Stimulated activated CD4-positive, alpha-beta T cell treated with anti-CD3 and anti-CD28 coated beads, Interleukin-1b, Interleukin-23, amount 100 ng/mL, for 1 hour (primary cell): ENCODE measurements around the gene CDK19.

ENCODE experiments used
- DNase-seq, 2 donors: peaks; one replicate each; pipeline ENCODE4 v3.0.0-alpha.2; 2020; ENCODE audit warnings: low read depth in 2 of 2

The CDK19 gene

DNA sequence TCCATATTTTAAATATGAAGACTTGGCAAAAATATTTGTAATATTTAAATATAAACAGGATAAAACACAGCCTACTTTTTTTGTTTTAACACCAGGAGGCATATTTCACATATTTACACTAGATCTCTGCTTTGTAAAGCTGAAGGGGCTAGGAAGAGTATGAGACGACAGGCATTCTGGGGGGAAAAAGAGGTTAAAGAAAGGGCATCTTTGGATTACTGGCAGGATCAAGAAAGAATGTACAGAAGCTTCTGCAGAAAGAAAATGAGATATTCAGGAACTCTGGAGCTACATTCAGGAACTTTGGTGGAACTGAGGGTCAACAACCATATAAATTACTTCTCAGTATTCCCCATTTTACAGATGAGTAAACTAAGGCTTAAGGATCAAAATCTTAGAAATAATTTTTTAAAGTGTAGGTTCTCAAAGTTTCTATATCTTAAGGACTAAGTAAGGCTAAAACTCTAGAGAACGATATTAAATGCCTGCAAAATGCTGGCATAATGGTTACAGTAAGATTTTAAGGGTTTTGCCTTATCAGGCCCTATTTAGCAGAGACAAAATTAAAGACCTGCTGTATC is 156.5 kb downstream of the CDK19 start:
- no peak for DNase-seq

DNA sequence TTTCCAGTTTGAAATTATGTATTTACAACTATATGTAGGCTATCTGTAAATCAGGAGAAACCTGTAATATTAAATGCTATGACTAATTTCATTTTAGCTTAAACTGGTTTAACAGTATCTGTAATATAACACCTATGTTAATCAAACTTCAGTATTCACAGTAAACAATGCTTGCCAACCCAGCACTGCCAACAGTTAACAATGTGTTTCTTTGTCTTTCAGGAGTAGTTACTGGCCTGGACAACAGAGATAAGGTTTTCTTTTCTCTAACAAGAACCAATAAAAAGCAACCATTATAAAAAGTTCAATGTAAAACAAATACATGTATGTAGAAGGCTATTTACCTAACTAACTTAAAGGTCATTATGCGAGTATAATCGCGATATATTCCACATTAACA is 158.8 kb downstream of the CDK19 start:
- no peak for DNase-seq

DNA sequence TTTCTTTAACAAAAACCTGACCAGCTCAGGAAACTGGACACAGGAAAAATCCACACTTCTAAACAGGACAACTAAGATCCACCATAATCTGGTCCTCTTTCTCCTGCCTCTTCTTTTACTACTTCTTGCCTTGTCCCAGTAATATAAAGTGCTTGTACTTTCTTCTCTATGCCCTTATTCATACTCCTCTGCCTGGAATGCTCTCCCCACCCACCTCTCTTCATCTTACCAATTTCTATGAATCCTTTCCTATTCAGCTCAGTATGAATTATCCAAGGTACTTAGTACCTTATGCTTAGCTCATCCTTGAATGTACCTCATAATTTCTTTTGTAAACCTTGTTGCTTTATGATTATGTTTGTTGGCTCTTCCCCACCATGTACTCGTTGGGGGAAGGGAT is 159.4 kb downstream of the CDK19 start:
- DNase-seq: no peak

DNA sequence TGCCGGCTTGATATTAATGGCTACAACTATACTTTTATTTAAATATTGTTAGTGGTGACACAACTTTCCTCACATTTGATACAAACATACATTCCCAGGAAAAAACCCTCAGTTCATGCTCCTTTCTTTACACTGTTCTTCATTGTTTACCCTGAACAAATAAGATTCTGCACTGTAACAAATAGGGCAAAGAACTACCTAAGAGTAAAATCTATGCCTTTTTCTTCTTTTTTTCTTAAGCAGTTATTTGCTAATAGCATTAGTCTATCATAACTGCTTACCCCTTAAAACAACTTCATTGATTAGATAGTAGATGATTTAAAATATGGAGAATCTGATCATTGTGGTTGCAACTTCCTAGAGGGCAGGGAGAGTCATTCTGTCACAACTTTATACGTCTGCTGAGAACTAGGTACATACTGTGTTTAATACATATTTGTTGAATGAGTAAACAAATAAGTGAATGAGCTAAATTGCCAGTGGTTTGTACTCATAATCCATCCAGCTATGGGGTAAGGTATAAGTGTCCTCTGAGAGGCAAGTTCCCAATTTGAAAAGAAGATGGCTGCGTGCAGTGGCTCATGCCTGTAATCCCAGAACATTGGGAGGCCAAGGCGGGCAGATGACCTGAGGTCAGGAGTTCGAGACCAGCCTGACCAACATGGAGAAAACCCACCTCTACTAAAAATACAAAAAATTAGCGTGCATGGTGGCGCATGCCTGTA is 161.0 kb downstream of the CDK19 start:
- DNase-seq: no peak

DNA sequence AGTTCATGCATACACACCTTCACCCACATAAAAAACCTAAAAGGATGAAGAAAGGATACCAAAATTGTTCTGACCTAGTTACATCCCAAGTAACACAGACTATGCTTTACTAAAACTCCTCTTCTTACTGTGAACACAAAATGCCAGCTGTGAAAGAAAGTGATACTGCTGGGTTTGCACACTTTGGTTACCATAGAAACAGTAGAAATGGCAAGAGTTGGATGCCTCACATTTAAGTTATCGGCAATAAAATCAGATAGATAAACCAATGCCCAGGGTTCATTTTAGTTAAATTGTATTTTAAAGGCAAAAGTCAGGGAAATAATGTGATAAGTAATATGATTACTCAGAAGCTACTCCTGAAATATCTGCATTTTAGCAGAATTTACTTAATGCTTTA is 161.9 kb downstream of the CDK19 start:
- DNase-seq: no peak

DNA sequence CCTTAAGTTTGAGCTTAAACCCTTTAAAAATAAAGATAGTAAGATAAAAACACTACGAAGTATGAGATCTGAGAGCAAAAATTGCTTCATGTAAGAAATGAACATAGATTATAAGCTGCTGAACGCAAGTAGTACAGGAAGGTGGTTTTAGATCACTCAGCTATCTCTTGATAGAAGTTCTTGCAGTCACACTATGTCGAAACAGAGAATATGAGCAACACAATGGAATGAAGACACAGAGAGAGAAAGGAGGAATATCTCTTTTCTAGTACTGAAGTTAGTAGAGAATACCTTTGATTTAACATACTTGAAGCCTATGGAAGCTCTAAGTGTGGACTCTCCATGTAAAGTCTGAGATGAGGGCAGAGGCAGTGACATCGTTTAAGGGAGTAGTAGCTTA is 162.7 kb downstream of the CDK19 start:
- no peak for DNase-seq

DNA sequence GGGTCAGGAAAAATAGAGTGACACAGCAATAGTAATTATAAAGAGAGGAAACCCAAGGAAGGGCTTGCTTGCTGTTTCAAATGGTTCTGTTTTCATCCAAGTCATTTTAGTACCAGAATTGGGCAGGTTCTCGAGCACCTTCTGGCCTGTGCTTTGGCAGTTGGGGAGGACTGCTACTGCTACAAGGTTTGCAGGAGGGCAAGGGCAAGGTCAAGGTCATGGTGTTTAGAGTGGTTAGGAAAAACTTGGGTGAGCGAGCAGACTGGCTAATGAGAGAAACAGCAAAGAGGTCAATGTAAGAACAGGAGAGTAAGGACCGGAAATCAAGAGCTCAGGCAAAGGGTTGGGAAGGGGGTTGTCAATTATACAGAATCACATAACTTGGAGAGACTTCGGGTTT is 164.5 kb downstream of the CDK19 start:
- no peak for DNase-seq

DNA sequence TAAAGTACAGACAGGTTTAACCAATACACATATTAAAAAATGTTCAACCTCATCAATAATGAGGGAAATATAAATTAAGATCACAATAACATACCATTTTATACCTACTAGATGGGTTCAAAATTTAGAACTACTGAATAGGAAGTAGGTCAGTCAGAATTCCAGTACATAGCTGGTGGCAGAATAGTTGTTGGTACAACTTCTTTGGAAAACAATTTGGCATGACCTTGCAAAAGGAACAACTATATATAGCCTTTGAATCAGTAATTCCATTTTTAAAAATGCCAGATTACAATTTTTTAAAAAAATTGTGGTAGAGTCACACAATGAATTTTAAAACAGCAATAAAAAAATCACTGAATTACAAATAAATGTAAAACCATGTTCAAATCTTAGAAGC is 165.6 kb downstream of the CDK19 start:
- no peak for DNase-seq

DNA sequence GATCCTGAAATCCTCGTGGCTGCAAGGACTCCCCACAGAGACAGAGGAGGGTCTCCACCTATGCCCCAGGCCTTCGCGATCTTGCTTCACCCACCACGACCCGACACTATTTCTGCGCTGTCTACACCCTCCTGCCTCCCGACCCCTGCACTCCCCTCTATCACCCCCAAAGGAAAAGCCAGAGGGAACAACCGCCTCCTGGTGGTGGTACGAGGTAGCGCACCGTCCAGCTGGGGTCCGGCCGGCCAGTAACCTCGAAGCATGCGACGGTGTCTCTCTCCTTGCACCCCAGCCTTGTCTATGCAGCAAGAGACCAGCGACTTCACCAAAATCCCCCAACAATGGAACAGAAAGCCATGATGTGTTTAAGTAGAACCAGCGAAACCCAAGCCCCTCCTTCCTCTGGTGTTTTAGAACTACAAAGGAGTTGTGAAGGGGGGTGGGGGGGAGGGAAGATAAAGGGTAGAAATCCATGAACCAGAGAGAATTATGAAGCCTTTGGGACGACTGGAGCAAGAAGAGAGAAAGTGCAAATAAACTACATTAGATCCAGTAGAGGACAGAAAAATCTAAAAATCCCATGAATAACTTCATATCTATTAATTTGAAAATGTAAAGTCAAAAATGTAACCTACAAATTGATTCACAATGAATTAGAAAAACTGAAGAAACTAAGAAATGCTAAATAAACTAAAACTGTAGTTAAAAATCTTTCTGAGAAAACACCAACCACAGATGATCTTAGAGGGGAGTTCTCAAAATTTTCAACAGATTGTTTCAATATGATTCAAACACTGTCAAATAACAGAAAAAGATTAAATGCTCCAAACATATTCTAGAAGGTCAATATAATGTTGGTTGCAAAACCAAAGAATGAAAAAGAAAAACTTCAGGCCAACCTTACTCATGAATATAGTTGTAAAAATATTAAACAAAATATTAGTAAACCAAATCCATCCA is 168.0 kb downstream of the CDK19 start:
- DNase-seq: no peak

DNA sequence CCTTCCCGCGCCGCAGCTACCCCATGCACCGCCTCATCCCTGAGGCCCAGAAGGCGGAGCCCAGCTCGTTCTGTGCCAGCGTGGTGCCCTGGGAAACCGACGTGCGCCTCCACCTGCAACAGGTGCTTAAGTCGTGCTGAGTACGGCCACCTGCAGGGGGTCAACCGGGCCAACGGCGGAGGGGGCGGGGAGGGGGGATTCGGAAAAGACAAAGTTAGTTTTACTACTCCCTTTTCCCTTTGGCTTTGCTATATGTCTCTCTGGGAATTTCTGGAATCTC is 168.9 kb downstream of the CDK19 start:
- DNase-seq: no peak

DNA sequence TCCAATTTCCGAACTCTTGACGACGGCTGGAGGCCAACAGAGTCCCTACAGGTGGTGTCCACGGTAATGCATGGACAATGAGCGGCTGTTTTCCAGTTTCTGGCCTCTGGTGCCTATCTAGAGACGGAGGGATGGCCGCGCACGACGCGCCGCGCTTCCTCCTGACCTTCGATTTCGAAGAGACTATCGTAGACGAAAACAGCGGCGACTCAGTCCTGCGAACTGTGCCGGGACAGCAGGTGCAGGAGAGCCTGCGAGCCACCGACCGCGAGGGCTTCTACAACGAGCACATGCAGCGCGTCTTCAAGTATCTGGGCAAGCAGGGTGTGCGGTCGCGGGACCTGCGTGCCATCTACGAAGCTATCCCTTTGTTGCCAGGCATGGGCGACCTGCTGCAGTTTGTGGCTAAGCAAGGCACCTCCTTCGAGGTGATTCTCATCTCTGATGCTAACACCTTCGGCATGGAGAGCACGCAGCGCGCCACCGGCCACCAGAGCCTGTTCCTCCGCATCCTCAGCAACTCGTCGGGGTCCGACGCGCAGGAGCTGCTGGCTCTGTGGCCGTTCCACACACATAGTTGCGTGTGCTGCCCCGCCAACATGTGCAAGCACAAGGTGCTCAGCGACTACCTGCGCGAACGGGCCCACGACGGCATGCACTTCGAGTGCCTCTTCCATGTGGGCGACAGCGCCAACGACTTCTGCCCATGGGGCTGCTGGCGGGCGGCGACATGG is 169.4 kb downstream of the CDK19 start:
- DNase-seq: no peak

DNA sequence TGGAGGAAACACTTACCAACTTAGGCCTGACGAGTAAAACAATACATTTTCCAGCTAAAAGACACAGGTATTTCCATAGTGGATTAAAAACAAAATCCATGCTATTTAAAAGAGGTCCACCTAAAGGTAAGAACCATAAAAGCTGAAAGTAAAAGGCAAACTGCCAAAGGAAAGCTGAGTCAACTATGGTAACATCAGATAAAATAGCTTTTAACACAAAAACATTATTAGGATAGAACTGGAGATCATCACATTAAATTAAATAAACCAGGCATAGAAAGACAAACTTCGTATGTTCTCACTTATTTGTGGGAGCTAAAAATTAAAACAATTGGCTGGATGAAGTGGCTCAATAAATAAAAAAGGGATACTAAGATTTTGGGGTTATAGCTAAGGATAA is 172.1 kb downstream of the CDK19 start:
- DNase-seq: no peak

DNA sequence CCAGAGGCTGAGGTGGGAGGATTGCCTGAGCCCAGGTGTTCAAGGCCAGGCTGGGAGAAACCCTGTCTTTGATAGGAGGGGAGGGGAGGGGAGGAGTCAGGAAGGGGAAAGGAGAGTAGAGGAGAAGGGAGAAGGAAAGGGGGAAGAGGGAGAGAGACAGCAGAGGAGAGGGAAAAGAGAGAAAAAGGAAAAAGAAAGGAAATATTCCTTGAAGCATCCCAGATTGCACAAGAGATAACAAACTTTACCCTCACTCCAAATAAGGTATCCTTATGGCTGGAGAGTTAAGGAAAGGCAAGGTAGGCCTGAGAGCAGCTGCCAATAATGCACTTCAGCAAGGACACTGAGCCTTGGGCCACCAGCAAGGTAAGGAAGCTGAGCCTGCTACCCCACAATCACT is 172.6 kb downstream of the CDK19 start:
- DNase-seq: no peak

DNA sequence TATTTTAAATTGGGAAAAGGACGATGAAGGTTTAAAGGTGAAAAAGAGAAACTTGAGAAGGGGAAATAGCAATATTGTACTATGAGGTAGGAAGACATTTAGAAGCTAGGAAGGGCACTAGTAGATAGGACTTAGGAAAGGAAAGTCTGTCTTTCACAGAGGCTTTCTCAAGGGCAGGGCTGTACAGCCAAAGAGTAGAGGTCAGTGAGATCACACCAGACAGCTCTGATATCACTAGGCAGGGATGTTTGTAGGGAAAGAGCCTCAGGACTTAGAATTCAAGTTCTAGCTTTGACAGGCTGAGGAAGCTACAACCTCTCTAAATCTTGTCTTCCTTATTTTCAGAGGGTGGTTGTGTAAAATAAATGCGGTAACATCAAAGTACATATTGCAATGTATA is 178.5 kb downstream of the CDK19 start:
- DNase-seq: no peak

DNA sequence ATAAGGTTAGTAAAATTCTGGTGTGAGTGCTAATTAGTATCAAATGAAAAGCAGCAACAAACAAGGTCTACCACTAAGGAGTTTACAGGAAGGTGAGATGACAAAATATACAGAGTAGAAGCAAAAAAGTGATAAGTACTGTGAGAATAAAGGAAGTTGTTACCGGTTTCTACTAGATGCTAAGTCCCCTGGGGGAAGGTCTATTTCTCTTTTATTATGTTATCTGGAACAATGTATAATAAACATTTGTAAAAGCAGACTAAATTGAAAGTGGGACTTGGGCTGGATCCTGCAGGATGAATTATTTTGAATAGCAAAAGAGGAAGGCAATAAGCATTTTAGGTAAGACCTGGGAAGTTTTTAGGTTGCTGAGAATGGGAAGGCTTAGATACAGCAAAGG is 180.2 kb downstream of the CDK19 start:
- DNase-seq: no peak

DNA sequence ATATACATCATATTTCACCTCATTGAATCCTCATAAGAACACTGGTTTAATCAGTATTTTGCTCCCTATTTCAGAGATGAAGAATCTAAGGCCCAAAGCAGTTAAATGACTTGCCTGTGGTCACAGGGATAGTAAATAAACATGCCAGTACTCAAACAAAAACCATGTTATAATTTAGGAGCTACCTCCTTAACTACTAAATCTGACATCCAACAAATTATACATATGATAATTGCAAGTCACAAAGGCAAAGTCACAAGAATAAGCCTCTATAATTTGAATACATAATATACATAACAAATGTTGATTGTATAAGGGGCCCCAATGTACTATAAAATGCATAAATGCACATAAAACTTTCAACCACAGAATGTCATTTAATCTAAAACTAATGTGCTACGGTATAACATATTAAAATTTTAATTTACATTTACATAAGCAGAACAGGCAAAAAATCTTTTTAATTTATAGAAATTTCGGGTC is 181.5 kb downstream of the CDK19 start:
- no peak for DNase-seq

DNA sequence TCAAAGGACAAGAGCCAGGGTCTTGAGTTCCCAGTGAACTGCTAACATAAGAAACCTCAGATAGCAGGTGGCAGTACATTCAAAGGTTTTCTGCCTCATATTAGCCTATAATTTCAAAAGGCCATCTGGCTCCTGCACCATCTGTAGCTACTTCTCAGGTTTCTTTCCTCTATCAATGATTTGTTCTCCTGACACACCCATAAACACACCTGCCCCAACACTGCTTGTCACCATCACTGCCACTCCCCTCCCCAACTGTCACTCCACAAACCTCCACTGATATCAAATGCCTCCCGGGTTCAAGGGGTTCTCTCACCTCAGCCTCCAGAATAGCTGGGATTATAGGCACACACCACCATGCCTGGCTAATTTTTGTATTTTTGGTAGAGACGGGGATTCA is 186.1 kb downstream of the CDK19 start:
- DNase-seq: no peak

DNA sequence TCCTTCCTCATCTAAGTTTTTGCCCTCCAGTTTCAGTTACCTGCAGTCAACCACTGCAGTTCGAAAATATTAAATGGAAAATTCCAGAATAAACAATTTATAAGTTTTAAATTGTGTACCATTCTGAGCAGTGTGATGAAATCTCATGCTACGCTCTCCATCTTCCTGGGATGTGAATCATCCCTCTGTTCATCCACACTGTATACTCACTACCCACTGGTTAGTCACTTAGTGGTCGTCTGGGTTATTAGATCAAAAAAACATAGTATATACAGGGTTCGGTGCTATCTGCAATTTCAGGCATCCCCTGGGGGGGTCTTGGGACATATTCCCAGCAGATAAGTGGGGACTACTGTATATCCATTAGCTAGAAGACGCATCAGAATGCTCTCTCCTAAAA is 186.9 kb downstream of the CDK19 start:
- no peak for DNase-seq

DNA sequence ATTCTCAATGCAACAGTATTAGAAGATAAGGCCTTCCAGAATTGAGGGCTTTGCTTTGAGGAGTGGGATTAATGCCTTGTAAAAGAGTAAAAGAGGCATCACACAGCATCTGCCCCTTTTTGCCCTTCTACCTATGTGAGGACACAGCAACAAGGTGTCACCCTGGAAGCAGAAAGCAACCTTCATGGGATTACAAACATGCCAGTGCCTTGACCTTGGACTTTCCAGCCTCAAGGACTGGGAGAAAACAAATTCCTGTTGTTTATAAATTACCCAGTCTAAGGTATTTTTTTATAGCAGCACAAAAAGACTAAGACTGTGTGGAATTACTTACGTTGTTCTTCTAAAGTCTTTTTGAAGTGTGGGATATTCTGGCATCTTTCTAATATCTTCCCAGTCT is 188.8 kb downstream of the CDK19 start:
- DNase-seq: no peak

DNA sequence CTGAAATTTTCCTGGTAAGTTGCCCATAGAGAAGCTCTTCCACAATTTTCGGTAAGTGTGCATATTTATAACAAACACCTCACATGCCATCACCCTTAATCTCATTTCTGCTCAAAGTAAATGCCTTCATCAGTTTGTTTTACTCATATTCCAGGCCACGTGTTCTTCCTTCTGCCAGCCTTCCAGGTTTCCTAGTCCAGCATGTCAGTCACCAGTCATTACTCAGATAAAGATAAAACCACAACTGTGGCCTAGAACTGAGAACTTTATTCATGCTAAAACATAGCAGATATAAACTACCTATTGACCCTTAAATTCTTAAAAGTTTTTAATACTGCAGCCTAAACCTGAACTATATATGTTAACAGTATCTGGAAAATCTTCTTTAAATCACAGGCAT is 189.4 kb downstream of the CDK19 start:
- no peak for DNase-seq

DNA sequence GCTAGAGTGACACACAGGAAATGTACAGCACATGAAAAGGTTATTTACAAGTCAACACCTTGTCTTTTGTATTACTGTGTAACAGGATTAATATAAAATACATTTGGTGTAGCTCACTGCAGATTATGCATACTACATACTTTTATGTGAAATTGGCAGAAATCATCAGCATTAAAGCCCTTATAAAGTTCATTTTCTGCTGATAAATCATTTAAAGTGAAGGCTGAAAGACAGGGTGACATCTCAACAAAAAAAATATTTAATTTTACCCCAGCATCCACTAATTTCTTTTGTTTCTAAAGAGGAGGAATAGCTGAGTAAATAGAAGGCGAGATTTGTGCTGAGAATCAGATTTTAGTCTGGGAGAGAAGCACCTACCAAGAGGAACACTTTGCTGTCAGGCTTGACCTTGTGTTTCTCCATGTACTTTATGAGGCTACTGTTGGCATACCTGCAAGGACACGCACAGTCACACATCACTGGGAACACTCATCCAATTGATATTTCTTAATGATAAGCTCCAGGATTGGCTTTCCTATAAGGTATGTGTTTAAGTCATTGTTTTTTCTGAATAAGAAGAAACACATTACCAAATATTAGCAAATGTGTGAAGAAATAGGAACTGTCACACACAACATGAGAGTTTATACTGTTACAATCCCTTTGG is 192.2 kb downstream of the CDK19 start:
- no peak for DNase-seq

DNA sequence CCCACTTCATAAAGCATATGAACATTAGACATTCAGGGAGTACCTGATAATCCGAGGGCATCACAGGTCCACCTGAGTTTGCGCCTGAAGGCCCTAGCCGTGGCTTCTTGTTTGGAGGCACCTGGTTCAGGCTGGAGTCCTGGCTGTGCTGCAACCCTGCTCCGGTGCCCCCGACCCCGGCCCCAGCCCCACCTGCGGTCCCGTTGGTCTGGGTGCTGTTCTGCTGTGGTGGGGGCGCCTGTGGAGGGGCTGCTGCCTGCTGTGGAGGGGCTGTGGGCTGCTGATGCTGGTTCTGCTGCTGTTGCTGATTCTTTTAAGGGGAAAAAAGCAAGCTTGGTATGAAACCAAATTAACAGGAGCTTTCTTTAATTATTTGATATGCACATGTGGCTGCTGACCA is 194.2 kb downstream of the CDK19 start:
- no peak for DNase-seq
